GM18858 (cell line): ENCODE data around the gene SCNN1A.

Source experiments
- ATAC-seq: cut with Tn5 transposase; IDR thresholded peaks from one replicate; pipeline ENCODE4 v1.9.1; 2021; ENCODE audit not compliant: unreplicated experiment

Gene SCNN1A

DNA sequence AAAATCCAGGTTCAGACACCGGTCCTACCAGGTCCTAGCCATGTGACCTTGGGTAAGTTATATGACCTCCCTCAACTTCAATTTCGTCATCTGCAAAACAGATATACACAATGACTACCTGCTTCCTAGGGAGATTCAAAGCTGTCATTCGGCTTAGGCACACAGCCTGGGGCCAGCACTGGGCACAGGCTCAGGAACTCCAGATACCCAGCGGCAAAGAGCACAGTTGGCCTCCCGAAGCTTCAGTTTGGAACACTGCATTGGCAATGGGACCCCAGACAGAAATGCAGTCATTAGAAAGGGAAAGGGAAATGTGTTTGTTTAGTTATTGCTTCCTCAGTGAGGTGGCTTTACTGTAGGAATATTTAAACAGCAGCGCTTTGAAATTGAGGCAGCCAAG is 53.5 kb downstream of the SCNN1A start:
- ATAC-seq, result no peak

GRCh38 chr12:6319446-6319845 is 55.9 kb downstream of the SCNN1A start:
- ATAC-seq, result no peak

- ATAC-seq, result no peak
These were observed 56.9 kb downstream of the SCNN1A start for GRCh38 chr12:6318440-6318879.

GRCh38 chr12:6317693-6318439 is 57.5 kb downstream of the SCNN1A start:
- no peak for ATAC-seq

DNA sequence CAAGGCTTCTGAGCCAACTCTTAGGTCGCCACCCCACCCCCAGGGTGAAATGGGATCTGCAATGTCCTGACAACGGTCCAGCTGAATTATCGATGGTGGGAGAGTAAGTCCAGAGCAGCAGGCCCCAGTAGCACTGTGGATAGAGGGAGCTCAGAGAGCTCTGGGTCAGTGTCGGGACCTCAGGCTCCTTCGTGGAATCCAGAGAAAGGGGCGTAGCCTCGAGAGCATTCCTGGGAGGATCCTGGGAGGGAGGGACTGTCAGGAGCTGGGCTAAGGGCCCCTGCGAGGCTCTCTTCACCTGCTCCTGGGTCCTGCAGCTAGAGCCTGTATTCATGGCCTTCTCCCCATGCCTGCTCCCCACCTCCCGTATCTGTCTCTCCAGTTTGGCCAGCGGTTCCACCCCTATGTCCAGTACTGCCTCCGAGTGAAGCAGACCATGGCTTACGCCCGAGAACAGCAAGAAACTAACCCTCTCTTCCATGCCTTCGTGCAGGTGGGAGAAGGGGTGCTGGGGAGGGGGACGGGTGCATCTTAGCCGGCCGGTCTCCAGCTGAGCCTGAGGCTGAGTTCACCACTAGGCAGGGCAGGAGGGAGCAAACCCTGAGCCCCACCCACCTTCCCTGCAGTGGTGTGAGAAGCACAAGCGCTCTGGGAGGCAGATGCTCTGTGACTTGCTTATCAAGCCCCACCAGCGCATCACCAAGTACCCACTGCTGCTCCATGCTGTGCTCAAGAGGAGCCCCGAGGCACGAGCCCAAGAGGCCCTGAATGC is 58.3 kb downstream of the SCNN1A start:
- ATAC-seq, result no peak

DNA sequence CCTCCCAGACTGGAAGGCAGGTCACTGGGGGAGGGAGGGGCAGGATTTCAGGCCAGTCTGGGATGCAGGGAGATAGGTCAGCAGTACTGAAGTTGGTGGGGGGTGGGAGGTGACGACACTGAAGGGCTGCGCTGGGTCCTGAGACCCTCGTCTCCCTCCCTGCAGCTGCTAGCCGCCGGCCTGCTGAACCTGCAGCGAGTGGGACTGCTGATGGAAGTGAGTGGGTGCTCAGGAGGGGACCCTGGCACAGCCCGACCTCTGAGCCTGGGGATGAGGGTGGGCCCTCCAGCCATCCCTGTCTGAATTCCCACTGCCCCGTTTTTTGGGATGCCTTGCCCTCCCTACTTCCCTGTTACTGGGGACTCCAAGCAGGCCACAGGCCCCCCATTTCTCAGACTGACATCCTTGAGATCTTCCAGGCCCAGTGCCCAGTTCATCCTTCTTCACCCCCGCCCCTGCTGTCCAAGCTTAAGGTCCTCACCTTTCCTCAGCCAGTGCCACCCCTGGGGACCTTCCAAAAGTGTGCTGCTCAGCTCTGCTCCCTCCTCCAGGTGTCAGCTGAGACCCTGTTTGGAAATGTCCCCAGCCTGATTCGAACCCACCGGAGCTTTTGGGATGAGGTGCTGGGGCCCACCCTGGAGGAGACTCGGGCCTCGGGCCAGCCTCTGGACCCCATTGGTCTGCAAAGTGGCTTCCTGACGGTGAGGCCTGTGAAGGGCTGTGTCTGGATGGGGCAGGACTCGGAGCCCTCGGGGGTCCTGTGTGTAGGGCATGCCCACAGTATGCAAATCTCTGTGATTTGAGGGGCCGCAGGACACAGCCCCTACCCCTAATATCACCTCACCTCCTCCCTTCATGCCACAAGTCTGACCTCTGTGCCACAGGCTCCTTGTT is 59.4 kb downstream of the SCNN1A start:
- no peak for ATAC-seq

DNA sequence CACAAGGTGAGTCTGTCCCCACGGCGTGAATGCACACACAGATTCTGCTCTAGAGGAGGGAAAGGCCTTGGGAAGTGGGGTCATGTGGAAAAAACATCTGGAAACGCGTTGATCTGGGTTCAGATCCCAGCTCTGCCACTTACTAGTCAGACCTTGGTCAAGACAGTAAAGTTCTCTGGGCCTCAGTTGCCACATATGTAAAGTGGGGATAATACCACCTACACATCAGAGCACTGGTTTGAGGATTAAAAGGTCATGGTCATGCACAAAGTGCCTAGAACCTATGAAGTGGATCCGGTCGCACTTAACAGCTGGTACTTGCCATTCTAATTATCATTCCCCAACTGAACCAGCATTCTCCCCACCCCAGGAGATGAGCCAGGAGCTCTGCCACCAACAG is 60.2 kb downstream of the SCNN1A start:
- ATAC-seq, result no peak

DNA sequence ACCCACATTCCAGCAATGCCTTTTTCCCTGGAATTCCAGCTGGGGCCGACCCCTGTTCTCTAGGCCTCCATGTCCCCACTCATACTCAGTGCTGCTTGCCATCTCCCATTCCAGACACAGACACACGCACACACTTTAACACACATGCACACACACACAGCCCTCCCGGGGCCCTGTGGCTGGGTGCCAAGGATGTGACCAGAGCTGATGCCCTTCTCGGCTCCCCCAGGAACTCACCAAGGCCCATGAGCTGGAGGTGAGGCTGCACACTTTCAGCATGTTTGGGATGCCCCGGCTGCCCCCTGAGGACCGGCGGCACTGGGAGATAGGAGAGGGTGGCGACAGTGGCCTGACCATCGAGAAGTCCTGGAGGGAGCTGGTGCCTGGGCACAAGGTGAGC is 60.6 kb downstream of the SCNN1A start:
- ATAC-seq, result no peak

GRCh38 chr12:6313326-6313940 is 61.9 kb downstream of the SCNN1A start:
- ATAC-seq, result peak; percentile 19

- ATAC-seq, result peak; percentile 68
These were observed 62.6 kb downstream of the SCNN1A start for GRCh38 chr12:6312529-6313325.

DNA sequence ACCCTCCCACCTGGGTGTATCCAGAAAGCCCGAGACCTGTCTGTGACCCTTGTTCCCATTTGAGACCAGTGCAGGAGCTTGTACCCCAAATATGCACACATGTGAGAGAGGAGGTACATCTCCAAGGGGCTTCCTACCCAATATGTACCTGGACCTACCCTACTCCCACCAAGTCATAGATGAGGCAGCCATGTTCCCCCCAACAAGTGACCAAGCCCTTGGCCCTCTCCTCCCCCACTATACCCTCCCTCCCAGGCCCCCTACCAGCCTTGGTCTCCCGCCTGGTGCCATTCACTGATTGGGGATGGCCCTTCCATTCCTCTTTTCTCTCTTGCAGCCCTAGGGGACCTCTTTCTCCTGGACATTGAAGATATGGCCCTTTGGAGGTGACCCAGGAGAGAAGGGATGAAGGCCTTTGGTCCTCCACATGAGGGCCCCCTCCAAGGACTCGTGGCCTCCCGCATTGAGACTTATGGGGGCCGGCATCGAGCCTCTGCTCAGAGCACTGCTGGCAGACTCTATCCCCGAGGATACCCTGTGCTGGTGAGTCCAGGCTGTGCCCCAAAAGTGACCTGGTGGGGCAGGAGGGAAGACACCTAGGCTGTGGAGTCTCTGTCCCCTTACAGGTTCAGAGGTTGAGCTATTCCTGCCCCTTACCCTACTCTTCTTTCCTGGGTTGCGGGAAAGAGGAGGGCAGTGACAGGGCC is 63.4 kb downstream of the SCNN1A start:
- ATAC-seq, result no peak

GRCh38 chr12:6310771-6311610 is 64.4 kb downstream of the SCNN1A start:
- ATAC-seq, result no peak

DNA sequence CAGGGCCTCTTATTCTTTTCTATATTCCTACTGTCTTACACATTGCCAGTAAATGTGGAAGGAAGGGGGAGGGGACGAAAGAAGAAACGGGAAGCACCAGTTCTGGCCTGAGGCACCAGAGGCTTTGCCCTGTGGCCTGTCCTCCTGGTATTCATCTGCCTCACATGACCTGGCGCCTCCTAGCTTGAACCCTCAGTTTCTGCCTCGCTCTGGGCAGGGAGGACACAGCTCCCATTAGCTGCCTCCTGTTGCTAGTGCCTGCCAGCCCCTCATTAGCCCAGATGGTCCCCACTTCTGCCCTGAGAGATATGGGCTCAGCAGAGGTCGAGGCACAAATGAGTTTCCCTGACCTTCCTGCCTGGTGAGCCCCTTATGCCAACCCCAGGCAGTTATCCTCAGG is 67.8 kb downstream of the SCNN1A start:
- ATAC-seq, result no peak

GRCh38 chr12:6306599-6307220 is 68.7 kb downstream of the SCNN1A start:
- no peak for ATAC-seq

- ATAC-seq, result no peak
These were observed 69.2 kb downstream of the SCNN1A start for GRCh38 chr12:6306151-6306550.

DNA sequence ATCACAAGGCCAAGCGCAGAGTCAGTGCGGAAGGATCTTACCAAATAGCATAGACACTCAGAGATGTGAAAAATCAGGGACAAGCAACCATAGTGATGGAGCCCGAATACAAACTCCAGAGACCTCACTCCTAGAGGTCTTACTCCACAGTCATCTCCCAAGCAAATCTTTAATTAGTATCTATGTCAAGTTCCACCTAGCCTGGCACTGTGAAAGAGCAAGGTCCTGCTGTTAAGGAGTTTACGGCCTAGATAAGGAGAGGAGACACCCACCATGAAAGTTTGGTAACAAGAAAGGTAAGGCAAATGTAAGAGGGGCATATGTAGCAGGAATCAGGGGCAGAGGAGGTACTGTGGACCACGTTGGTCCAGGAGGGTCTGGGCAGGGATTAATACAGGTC is 72.3 kb downstream of the SCNN1A start:
- ATAC-seq, result no peak

DNA sequence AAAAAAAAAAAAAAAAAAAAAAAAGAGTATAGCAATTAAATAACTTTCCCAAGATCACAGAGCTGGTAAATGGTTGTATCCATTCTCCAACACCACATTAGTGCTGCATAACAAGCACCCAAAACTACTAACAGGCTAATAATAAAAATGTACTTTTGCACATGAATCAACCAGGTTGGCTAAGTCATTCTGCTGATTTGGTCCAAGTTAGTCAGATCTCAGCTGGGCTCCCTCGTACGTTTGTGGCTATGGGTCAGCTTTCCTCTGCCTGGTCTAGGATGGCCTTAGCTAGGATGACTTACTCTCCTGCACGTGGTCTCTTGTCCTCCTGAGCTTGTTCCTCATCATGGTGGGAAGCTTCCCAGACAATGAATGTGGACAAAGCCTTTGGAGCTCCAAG is 72.7 kb downstream of the SCNN1A start:
- ATAC-seq, result no peak

GRCh38 chr12:6301721-6302120 is 73.6 kb downstream of the SCNN1A start:
- no peak for ATAC-seq
